ENCODE measurements around the gene HOXC10. TPM values are rescaled to one million over a fixed set of nuclear protein-coding genes. Genes with fewer than 3 reads are reported as not detected.
A peak's percentile ranks its signal among the peaks of the same experiment; 100 is the strongest.

HOXC10 gene
- total and polyA plus RNA-seq, 2 donors from 2014 or later, result 49.7 to 50.7 TPM

DNA sequence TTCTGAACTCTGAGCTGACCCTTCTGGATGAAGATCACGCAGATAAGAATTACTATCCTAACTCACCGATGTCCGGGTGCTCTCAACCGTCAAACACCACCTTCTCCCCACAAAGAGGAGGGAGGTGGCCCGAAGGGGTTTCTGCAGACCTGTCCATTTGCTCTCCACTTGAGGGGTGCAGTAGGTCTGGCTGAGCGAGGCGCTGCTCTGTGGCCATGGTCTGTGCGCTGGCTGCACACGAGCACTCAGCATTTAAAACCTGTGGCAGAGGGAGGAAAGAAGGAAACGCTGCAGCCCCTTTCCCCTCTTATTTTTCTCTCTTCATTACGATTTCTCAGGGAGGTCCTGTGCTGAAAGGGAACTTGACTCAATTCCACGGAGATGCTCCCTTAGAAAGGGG, 47.8 kb upstream of the HOXC10 start:
- TF ChIP-seq, protein P1, sequence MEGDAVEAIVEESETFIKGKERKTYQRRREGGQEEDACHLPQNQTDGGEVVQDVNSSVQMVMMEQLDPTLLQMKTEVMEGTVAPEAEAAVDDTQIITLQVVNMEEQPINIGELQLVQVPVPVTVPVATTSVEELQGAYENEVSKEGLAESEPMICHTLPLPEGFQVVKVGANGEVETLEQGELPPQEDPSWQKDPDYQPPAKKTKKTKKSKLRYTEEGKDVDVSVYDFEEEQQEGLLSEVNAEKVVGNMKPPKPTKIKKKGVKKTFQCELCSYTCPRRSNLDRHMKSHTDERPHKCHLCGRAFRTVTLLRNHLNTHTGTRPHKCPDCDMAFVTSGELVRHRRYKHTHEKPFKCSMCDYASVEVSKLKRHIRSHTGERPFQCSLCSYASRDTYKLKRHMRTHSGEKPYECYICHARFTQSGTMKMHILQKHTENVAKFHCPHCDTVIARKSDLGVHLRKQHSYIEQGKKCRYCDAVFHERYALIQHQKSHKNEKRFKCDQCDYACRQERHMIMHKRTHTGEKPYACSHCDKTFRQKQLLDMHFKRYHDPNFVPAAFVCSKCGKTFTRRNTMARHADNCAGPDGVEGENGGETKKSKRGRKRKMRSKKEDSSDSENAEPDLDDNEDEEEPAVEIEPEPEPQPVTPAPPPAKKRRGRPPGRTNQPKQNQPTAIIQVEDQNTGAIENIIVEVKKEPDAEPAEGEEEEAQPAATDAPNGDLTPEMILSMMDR (IDR thresholded peaks at IDR 0.05; ENCODE audit: borderline replicate concordance, extremely low read depth, insufficient read depth), result no peak
- no peak overlapping the region for H3K9ac ChIP-seq (ENCODE audit: low read length in 3 of 3)
- peaks cover 82% of the 10 kb centered on the region for H3K27me3 ChIP-seq (ENCODE audit: control insufficient read depth, insufficient read depth, low read length)
- H3K4me3 ChIP-seq (ENCODE audit: low read length in 3 of 3), result no peak overlapping the region
- H3K27ac ChIP-seq (ENCODE audit: low read depth in 2 of 2, low read length in 2 of 2), result no peak overlapping the region
- no peaks in the 10 kb centered on the region for H3K9me3 ChIP-seq (ENCODE audit: control insufficient read depth in 2 of 3, insufficient read depth in 1 of 3, low read length in 3 of 3)
- H3K36me3 ChIP-seq (ENCODE audit: control insufficient read depth in 2 of 3, insufficient read depth in 3 of 3, low read length in 3 of 3), result no peaks in the 10 kb centered on the region
- no peak for FAIRE-seq
- peaks cover 0 to 2% (median 0%) of the 10 kb centered on the region in 3 donors for H3K4me1 ChIP-seq (ENCODE audit: control insufficient read depth in 2 of 3, insufficient read depth in 2 of 3, low read depth in 1 of 3, low read length in 3 of 3)
- intact Hi-C loops (cut with DNase I), result no loop called here
- DNase-seq, result no peak

DNA sequence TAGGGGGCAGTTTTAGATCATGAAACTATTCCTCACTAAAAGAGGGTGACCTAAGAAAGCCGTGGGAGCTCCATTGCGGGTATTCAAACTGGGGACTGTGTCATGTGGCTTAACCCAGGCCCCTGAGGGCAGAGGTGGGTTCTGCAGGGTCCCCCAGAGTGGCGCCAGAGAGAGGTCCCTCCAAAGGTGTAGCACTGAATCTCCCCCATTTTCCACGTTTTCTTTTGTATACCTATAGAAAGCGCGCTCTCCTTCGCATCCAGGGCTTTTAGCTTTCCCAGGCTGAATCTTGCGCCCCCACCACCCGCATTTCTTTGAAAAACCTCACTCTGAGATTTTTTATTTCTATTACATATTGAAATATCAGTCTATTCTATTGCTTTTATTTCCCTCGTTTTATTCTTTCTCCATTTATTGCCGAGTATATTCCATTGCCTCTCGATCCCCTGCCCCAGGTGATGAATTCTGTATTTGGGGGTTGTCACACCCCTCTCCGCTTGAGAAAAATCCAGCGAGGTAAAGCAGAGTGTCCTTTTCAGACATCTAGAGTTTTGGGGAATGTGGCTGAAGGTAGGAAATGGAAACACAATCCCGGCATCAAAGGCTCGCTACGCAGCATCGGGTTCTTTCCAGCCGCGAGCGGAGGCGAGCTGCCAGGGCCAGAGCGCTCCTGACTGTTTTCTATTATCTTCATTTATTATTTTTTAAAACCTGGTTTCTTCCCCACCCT, 47.2 kb upstream of the HOXC10 start:
- Histone ChIP-seq H3K9ac (ENCODE audit: low read length in 3 of 3) (no peak overlapping the region), H3K27ac (ENCODE audit: low read depth in 2 of 2, low read length in 2 of 2) (no peak overlapping the region), H3K27me3 (ENCODE audit: control insufficient read depth, insufficient read depth, low read length) (peaks cover 80% of the 10 kb centered on the region), H3K36me3 (ENCODE audit: control insufficient read depth in 2 of 3, insufficient read depth in 3 of 3, low read length in 3 of 3) (no peaks in the 10 kb centered on the region), H3K4me1 (ENCODE audit: control insufficient read depth in 2 of 3, insufficient read depth in 2 of 3, low read depth in 1 of 3, low read length in 3 of 3) (peaks cover 0 to 2% (median 0%) of the 10 kb centered on the region in 3 donors), H3K9me3 (ENCODE audit: control insufficient read depth in 2 of 3, insufficient read depth in 1 of 3, low read length in 3 of 3) (no peaks in the 10 kb centered on the region), H3K4me3 (ENCODE audit: low read length in 3 of 3) (no peak overlapping the region)
- TF ChIP-seq, protein P1 (IDR thresholded peaks at IDR 0.05; ENCODE audit: borderline replicate concordance, extremely low read depth, insufficient read depth), result no peak
- FAIRE-seq, result no peak
- peak in 1 of 5 donors; percentile 35 for DNase-seq
- intact Hi-C loops (cut with DNase I), result no loop called here

DNA sequence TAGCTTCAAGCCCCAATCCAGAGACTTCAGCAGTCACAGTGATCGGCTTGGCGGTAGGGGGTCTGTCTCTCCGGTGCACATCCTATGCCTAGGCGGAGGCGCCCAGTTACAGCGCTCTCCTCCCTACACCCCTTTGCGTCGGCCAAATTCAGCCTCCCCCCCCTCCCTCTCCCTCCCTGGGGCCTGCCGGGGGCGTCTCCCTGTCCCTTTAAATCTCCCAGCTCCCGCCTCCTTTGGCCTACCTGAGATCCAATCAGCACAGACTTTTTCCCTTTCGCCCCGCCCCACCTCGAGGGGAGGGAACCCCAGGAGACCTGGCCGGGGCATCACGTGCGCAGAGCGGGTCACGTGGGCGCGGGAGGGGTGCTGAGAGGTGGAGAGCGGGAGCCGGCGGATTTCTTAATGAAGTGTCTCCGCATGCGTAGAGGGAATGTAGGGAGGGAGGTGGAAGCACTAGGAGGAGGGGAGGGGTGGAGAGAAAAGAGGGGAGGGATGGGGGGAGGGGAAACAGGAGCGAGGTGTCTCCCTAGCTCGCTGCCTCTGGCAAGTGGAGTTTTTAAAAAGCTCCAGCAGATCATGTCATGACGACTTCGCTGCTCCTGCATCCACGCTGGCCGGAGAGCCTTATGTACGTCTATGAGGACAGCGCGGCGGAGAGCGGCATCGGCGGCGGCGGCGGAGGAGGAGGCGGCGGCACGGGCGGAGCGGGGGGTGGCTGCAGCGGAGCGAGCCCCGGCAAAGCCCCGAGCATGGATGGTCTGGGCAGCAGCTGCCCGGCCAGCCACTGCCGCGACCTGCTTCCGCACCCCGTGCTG, 46.4 kb upstream of the HOXC10 start, which contains the start of gene HOXC13:
Gene HOXC13, plus strand, starts transcription at position 506 of the 815 bp plus-strand sequence. Its CDS starts 76 bp downstream, at position 582.
- FAIRE-seq, result no peak
- Histone ChIP-seq H3K4me1 (ENCODE audit: control insufficient read depth in 2 of 3, insufficient read depth in 2 of 3, low read depth in 1 of 3, low read length in 3 of 3) (peaks cover 0 to 2% (median 0%) of the 10 kb centered on the region in 3 donors), H3K4me3 (ENCODE audit: low read length in 3 of 3) (no peak within 1 kb of the TSS), H3K27me3 (ENCODE audit: control insufficient read depth, insufficient read depth, low read length) (peaks cover 80% of the 10 kb centered on the region), H3K36me3 (ENCODE audit: control insufficient read depth in 2 of 3, insufficient read depth in 3 of 3, low read length in 3 of 3) (no peaks in the 10 kb centered on the region), H3K27ac (ENCODE audit: low read depth in 2 of 2, low read length in 2 of 2) (no peak within 1 kb of the TSS), H3K9ac (ENCODE audit: low read length in 3 of 3) (no peak within 1 kb of the TSS), H3K9me3 (ENCODE audit: control insufficient read depth in 2 of 3, insufficient read depth in 1 of 3, low read length in 3 of 3) (no peaks in the 10 kb centered on the region)
- TF ChIP-seq, protein P1 (IDR thresholded peaks at IDR 0.05; ENCODE audit: borderline replicate concordance, extremely low read depth, insufficient read depth), result no peak
- intact Hi-C loops (cut with DNase I), result no loop called here
- peak; percentile 93 to 97 (median 97) for DNase-seq

Measured in kidney (tissue), 14 donors.